ENCODE measurements around the gene MEI4.

The MEI4 gene

GRCh38 chr6:77880501-77880900, 227.7 kb downstream of the MEI4 start:
- DNase-seq: no peak
- TF ChIP-seq POLR2A (IDR thresholded peaks at IDR 0.05; ENCODE audit: low read length) (no peak), GATA1 (IDR thresholded peaks at IDR 0.05; ENCODE audit: low read depth, low read length) (no peak)

GRCh38 chr6:77883851-77884250, 231.0 kb downstream of the MEI4 start:
- TF ChIP-seq GATA1 (IDR thresholded peaks at IDR 0.05; ENCODE audit: low read depth, low read length) (no peak), POLR2A (IDR thresholded peaks at IDR 0.05; ENCODE audit: low read length) (no peak)
- no peak for DNase-seq

GRCh38 chr6:77893391-77893790, 240.6 kb downstream of the MEI4 start:
- TF ChIP-seq POLR2A (IDR thresholded peaks at IDR 0.05; ENCODE audit: low read length) (no peak), GATA1 (IDR thresholded peaks at IDR 0.05; ENCODE audit: low read depth, low read length) (no peak)
- no peak for DNase-seq

GRCh38 chr6:77906070-77906469, 253.2 kb downstream of the MEI4 start:
- no peak for DNase-seq
- TF ChIP-seq GATA1 (IDR thresholded peaks at IDR 0.05; ENCODE audit: low read depth, low read length) (no peak), POLR2A (IDR thresholded peaks at IDR 0.05; ENCODE audit: low read length) (no peak)

GRCh38 chr6:77910826-77911225, 258.0 kb downstream of the MEI4 start:
- no peak for DNase-seq
- TF ChIP-seq GATA1 (IDR thresholded peaks at IDR 0.05; ENCODE audit: low read depth, low read length) (no peak), POLR2A (IDR thresholded peaks at IDR 0.05; ENCODE audit: low read length) (no peak)

GRCh38 chr6:77926198-77926751, 273.4 kb downstream of the MEI4 start:
- TF ChIP-seq GATA1 (IDR thresholded peaks at IDR 0.05; ENCODE audit: low read depth, low read length) (no peak), POLR2A (IDR thresholded peaks at IDR 0.05; ENCODE audit: low read length) (no peak)
- DNase-seq: no peak

- no peak for TF ChIP-seq GATA1 (IDR thresholded peaks at IDR 0.05; ENCODE audit: low read depth, low read length)
- TF ChIP-seq POLR2A (IDR thresholded peaks at IDR 0.05; ENCODE audit: low read length): no peak
- DNase-seq: no peak
Observed at GRCh38 chr6:77930382-77930781, 277.5 kb downstream of the MEI4 start.

GRCh38 chr6:77930952-77931351, 278.1 kb downstream of the MEI4 start:
- TF ChIP-seq POLR2A (IDR thresholded peaks at IDR 0.05; ENCODE audit: low read length) (no peak), GATA1 (IDR thresholded peaks at IDR 0.05; ENCODE audit: low read depth, low read length) (no peak)
- DNase-seq: no peak

GRCh38 chr6:77962070-77962469, 309.2 kb downstream of the MEI4 start:
- no peak for TF ChIP-seq POLR2A (IDR thresholded peaks at IDR 0.05; ENCODE audit: low read length)
- TF ChIP-seq GATA1 (IDR thresholded peaks at IDR 0.05; ENCODE audit: low read depth, low read length): no peak
- DNase-seq: no peak

GRCh38 chr6:77965449-77965848, 312.6 kb downstream of the MEI4 start:
- TF ChIP-seq POLR2A (IDR thresholded peaks at IDR 0.05; ENCODE audit: low read length) (no peak), GATA1 (IDR thresholded peaks at IDR 0.05; ENCODE audit: low read depth, low read length) (no peak)
- DNase-seq: no peak

GRCh38 chr6:77972334-77972733, 319.5 kb downstream of the MEI4 start:
- no peak for DNase-seq
- no peak for TF ChIP-seq POLR2A (IDR thresholded peaks at IDR 0.05; ENCODE audit: low read length)
- no peak for TF ChIP-seq GATA1 (IDR thresholded peaks at IDR 0.05; ENCODE audit: low read depth, low read length)

All from erythroblast (primary cell).